ENCODE data around the gene S100B. TPM values are rescaled to one million over a fixed set of nuclear protein-coding genes. Genes with fewer than 3 reads are reported as not detected.

S100B gene
- total and polyA plus RNA-seq, 2 of the 8 experiments (the other 6 are each of a cell fraction or from before 2014, with no cell fraction given): 0.36 to 0.69 TPM

- Histone ChIP-seq H2BK12ac (ENCODE audit: low read depth, low read length) (no peak overlapping the region), H3K18ac (ENCODE audit: extremely low read depth, low read length) (no peak overlapping the region), H4K5ac (ENCODE audit: insufficient read length, low read depth, low read length) (no peak overlapping the region), H3K27ac (ENCODE audit: low read depth, low read length) (no peak overlapping the region), H2AK5ac (ENCODE audit: low read depth, low read length) (no peak overlapping the region), H2BK5ac (ENCODE audit: low read depth, low read length) (no peak overlapping the region), H2AFZ (ENCODE audit: low read length) (no peak overlapping the region), H3K4me3 (ENCODE audit: extremely low read depth in 1 of 4, insufficient read depth in 2 of 4, low read depth in 3 of 4, low read length in 4 of 4) (no peak overlapping the region), H3K9me3 (ENCODE audit: insufficient read depth in 2 of 2, low read depth in 1 of 2, low read length in 1 of 2) (no peaks in the 10 kb centered on the region), H3K23me2 (ENCODE audit: low read depth, low read length) (no peaks in the 10 kb centered on the region; the same call in 1 of the 2 replicates), H3K4ac (replicated peaks; ENCODE audit: insufficient read length, low read depth, low read length) (no peak overlapping the region), H3K14ac (ENCODE audit: insufficient read length) (no peak overlapping the region), H3K56ac (replicated peaks; ENCODE audit: insufficient read length, low read depth, low read length) (no peak overlapping the region), H2BK120ac (replicated peaks; ENCODE audit: low read depth, low read length) (no peak overlapping the region), H3K27me3 (replicated peaks in 1 of 4; ENCODE audit: control insufficient read depth in 3 of 4, extremely low read depth in 1 of 4, insufficient read depth in 3 of 4, low read length in 3 of 4) (no peaks in the 10 kb centered on the region), H4K91ac (replicated peaks; ENCODE audit: insufficient read length, low read length) (no peak overlapping the region), H3K36me3 (ENCODE audit: control insufficient read depth in 2 of 4, insufficient read depth in 4 of 4, low read length in 3 of 4) (peaks cover 2 to 27% (median 13%) of the 10 kb centered on the region in 4 experiments; a peak in 7 of 8 replicates), H3K4me1 (replicated peaks in 1 of 4; ENCODE audit: control insufficient read depth in 3 of 4, insufficient read depth in 4 of 4, low read length in 3 of 4) (no peaks in the 10 kb centered on the region), H3K4me2 (ENCODE audit: insufficient read depth in 1 of 2, low read depth in 2 of 2, low read length in 2 of 2) (no peak overlapping the region), H4K8ac (ENCODE audit: extremely low read depth, insufficient read depth, low read length) (no peak overlapping the region), H2BK15ac (ENCODE audit: low read length) (no peak overlapping the region), H4K20me1 (replicated peaks in 1 of 2; ENCODE audit: control insufficient read depth in 1 of 2, insufficient read depth in 2 of 2, low read length in 2 of 2) (peaks cover 0 to 2% of the 10 kb centered on the region in 2 experiments), H3K23ac (ENCODE audit: insufficient read length) (no peak overlapping the region), H3K9ac (replicated peaks in 1 of 4; ENCODE audit: extremely low read depth in 1 of 4, low read depth in 3 of 4, low read length in 3 of 4) (no peak overlapping the region), H2BK20ac (ENCODE audit: low read length) (no peak overlapping the region), H3K79me1 (ENCODE audit: low read depth, low read length) (no peaks in the 10 kb centered on the region), H3K79me2 (ENCODE audit: control insufficient read depth in 1 of 2, insufficient read depth in 2 of 2, low read length in 2 of 2) (no peaks in the 10 kb centered on the region)
- POLR2A ChIA-PET (ENCODE audit: partially characterized antibody): no interaction called here
- CTCF ChIA-PET (ENCODE audit: partially characterized antibody): no interaction called here
- FAIRE-seq (no peak), DNase-seq (ENCODE audit: low read depth in 1 of 2, low spot score in 2 of 2) (no peak)
- TF ChIP-seq PHF8 (conservative IDR thresholded peaks at IDR 0.05; ENCODE audit: low read depth, low read length) (no peak), TEAD4 (IDR thresholded peaks at IDR 0.05; ENCODE audit: low read depth, low read length) (no peak), CHD2 (IDR thresholded peaks at IDR 0.05; ENCODE audit: low read length) (no peak), BRCA1 (IDR thresholded peaks at IDR 0.05; ENCODE audit: low read depth, low read length) (no peak), CBX5 (IDR thresholded peaks at IDR 0.05; ENCODE audit: low read depth, low read length) (no peak), CBX8 (IDR thresholded peaks at IDR 0.05; ENCODE audit: borderline replicate concordance, low read depth, low read length) (no peak), JUN (IDR thresholded peaks at IDR 0.05; ENCODE audit: low read depth, low read length) (no peak), RNF2 (IDR thresholded peaks at IDR 0.05; ENCODE audit: borderline replicate concordance, low read depth, low read length, missing control alignments, poor library complexity, severe bottlenecking) (no peak)
- WGBS, 2 experiments (ENCODE audit: extremely low coverage in 1 of 2, insufficient coverage in 1 of 2, insufficient read length in 1 of 2, insufficient replicate concordance in 2 of 2, low coverage in 1 of 2, low lambda C conversion rate in 2 of 2, missing lambda C conversion rate in 1 of 2): 91% methylated on average over 18 of the region's 18 CpGs; no CpG with 5 or more reads in 1 of the 2 experiments
Measured at GRCh38 chr21:46549650-46550049, 55.2 kb downstream of the S100B start.

Measured in H1 (cell line).